Ammon's horn (tissue), 1 donor: Measurements from ENCODE around the gene HIVEP3.
A peak's percentile ranks its signal among the peaks of the same experiment; 100 is the strongest.

Experiments
- DNase-seq: peaks from one replicate; pipeline ENCODE4 v3.0.0-alpha.2; 2016; ENCODE audit warnings: low spot score

Gene HIVEP3

GRCh38 chr1:41650028-41650880 is 268.5 kb downstream of the HIVEP3 start:
- DNase-seq = no peak

- DNase-seq = no peak
These were observed 269.2 kb downstream of the HIVEP3 start for GRCh38 chr1:41649396-41650027.

- DNase-seq = no peak
These were observed 269.9 kb downstream of the HIVEP3 start for GRCh38 chr1:41648844-41649243.

GRCh38 chr1:41648230-41648629 is 270.5 kb downstream of the HIVEP3 start:
- DNase-seq = no peak

- peak; percentile 49 for DNase-seq
These were observed 271.2 kb downstream of the HIVEP3 start for GRCh38 chr1:41647221-41648135.

- no peak for DNase-seq
These were observed 272.5 kb downstream of the HIVEP3 start for GRCh38 chr1:41646186-41646585.

DNA sequence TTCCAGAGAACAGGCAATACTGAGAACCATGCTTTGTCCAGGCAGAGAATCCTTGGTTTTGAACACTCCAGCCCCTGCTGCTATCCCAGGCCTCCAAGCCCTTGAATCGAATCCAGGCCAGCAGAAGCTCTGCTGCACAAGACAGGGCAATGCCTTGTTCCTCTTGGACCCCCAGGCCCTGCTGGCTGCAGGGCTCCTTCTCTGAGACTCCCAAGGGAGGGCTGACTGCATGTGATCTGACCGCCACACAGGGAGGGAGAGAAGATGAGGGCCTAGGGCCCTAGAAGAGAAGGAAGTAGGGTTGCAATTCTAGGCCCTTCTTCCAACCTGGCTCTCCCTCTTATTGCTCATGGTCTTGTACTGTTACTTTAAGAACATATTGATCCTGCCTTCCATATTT is 273.7 kb downstream of the HIVEP3 start:
- no peak for DNase-seq

DNA sequence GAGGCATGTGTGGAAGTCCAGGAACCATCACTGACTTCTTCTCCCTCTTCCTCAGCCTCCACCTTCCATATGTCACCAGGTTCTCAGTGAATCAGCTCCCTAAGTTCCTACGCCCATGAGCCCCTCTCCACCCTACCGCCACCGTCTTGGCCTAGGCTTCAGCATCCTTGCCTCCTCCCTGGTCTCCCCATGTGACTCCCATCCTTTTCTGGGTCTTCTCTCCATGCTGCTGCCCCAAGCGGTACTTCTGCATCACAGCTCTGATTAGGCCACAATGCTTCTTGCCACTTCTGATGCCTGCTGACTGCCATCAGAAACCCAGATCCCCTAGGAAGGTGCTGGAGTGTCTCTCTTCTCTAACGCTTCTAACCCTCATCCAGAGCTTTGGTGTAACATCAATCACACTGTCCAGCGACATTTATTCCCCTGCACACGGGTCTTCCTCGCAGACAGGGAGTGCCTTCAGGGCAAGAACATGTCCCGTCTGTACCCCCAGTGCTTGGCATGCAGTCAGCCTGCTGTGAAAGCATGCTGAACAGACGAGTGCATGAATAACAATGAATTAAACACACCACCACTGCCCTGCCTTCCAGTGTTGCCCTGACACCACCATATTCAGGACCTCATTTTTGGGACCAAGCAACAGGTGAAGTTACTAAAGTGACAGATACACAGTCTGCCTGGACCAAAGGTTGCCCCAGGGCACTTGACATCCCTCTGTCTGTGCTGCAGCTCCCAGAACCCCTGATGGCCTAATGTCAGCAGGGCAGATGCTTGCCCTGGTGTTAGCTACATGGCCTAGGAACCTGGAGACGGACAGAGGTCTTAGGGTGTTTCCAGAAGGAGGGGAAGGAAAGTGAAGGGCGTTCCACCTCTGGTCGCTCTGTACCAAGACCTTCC is 275.6 kb downstream of the HIVEP3 start:
- DNase-seq = no peak

DNA sequence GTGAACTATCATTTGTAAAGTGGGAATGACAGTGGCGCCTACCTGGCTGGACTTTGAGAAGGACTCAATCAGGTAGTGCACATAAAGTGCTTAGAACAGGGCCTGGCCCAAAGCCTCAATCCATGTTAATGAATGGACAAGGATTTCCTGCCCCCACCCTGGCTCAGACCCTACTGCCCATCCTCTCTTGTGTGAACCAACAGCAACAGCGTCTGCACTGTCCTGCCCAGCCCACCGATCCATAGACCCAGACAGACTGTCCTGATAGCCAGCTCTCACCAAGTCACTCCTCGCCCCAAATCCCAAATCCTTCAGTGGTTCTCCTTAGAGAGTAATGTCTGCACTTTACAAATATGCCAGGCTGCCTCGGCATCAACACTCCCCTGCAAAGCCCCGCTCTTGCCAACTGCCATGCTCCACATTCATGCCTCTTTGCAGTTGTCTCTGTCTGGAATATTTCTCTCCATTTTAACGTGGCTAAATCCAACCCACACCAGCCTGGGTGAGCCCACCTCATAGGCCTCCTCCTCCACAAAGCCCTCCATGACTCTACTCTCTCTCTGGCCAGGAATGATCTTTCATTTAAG is 276.7 kb downstream of the HIVEP3 start:
- DNase-seq = no peak

- no peak for DNase-seq
These were observed 277.3 kb downstream of the HIVEP3 start for GRCh38 chr1:41641475-41641814.

DNA sequence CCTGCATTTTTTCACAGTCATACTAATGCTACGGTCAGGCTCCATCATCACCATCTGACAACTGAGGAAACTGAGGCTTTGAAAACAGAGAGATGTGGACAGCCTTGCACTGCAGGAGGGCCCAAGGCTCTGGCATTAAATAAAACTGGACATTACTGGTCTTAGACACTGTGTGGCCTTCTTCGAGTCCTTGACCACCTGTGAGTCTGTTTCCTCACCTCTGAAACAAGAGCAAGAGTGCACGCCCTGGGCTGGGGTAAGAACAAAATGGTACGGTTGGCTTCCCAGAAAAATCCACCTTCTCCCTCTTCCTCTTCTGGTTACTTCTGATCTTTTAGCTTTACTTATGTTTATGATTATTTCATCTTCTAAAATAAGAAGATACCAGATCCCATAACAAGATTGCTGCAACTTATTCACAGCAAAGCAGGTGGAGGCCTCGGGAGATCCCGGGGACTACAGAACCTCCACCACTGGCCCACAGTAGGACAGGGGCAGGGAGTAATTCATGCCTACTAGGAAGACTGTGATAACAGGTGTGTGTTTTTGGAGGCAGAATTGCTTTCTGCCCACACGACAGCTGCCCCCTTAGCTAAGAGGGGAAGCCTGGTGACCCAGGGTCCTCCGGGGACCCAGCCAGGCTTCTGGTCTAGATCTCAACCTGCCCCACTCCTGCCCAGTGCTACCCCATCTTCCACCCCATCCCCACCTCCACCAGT is 277.8 kb downstream of the HIVEP3 start:
- DNase-seq = no peak

DNA sequence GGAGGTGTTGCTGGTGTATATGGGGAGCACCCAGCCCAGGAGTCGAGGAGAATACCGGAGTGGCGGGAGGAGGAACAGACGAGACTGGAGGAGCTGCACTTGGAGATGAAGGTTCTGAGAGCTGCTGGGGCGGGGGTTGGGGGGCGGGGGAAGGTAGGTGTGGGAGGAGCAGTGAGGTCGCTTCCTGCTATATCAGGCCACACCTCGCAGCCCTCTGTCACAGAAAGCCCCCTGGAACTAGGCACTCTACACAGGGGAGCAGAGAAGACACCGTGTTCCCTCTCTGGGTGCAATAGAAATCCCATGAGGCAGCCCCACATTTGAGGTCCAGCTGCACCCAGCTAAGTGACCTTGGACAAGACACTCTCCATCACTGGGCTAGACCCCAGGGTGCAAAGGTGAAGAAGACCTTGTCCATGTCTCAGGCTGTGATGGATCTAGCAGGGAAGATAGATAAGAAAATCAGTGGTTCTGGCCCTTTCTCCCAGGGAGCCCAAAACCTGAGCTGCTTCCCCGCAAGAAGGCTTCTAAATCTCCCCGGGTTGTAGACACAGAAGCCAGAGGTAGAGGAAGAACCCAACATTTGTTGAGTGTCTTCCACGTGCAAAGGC is 278.5 kb downstream of the HIVEP3 start:
- DNase-seq = no peak

DNA sequence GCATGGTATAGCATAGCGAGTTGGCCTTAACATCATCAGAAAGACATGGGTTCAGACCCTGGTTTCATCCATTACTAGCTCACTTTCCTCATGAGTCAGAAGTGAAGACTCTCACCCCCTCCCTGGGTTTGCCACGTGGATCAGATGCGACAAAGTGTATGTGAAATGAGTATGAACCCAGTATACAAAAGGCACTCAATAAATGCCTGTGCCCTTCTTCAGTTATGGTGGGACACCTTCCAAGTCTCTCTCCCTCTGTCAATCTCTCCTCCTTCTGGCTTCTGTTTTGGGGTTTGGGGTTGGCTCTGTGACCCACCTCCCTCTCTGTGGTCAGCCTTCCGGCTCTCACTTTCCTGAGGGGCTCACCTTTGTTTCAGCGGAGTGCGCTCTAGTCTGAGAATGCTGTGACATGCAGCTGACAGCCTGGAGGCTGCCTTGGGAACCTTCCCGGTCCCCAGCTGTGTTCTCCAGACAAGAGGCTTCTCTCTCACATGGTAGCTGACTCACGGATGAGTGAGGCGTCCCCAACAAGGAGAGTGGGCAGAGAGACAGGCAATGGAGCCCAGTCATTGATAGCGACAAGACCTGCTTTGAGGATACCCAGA is 279.3 kb downstream of the HIVEP3 start:
- DNase-seq = peak; percentile 73

- DNase-seq = no peak
These were observed 280.4 kb downstream of the HIVEP3 start for GRCh38 chr1:41638086-41639024.

DNA sequence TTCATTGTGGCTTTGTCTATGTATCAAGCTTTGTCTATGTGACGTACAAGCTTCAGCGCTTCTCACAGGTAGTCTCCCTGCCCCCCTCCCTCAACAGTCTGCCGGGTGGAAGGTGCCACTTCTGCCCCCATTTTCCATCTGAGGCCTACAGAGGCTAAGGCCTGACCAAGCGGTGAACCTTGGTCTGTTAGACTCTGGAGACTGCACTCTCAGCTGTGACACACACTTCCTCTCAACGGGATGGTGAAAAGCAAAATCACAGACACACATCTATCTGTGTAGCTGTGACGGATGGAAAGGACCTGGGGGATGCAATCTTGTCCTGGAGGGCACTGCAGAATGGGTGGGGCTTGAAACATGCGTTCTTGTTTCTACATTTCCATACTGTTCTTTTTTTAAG is 281.4 kb downstream of the HIVEP3 start:
- no peak for DNase-seq

- DNase-seq = no peak
These were observed 285.0 kb downstream of the HIVEP3 start for GRCh38 chr1:41633764-41634163.

- no peak for DNase-seq
These were observed 285.7 kb downstream of the HIVEP3 start for GRCh38 chr1:41632781-41633575.

DNA sequence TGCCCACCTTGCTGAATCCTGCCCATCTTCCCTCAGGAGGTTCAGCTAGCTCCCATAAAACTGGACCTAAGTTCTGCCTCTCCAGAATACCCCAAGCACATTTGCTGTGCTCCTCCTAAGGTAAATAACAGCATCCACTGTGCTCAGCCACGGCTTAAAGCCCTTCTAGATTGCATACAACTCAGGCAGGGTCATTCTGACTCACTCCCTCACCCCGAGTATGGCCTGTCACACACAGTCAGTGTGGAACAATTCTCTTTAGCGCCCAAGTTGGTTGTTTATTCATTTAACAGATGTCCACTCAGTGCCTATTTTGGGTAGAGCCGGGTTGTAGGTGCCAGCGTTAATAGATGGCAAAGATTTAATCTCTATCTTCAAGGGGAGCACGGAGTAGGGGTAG is 286.8 kb downstream of the HIVEP3 start:
- DNase-seq = no peak
